Esophagus squamous epithelium (tissue), 4 donors: ENCODE measurements around the gene ARG1.

Experiments used
- CTCF ChIP-seq, 6 experiments: fragments of 450-650 bp in 4 of 6; fragments of 200-600 bp in 2 of 6; sonication (generic) in 2 of 6; IDR thresholded peaks; one replicate each; pipeline ENCODE4 v1.5.1; 2016 to 2019; ENCODE audit warnings: antibody characterized with exemption in 6 of 6, mild to moderate bottlenecking in 4 of 6, moderate library complexity in 4 of 6
- POLR2A ChIP-seq, 4 donors: fragments of 450-650 bp; IDR thresholded peaks; one replicate each; pipeline ENCODE4 v1.6.1; 2017; ENCODE audit warnings: antibody characterized with exemption in 4 of 4, mild to moderate bottlenecking in 4 of 4, moderate library complexity in 3 of 4

GRCh38 chr6:131574133-131574532 is 1.1 kb downstream of the ARG1 start:
- TF ChIP-seq CTCF (IDR thresholded peaks at IDR 0.05) (no peak), POLR2A (IDR thresholded peaks at IDR 0.05) (no peak)
